DMS53 treated with DMSO at 0.1 percent for 48 hours (cell line): ENCODE results near the gene SGMS1.
"Not testable (repeated sequence)": the region's sequence is repeated elsewhere in the genome, so short reads cannot be mapped to it uniquely, and the experiment has no call there.

ENCODE experiments used
- DNase-seq: peaks from one replicate; lab custom pipeline; 2025; ENCODE audit not compliant: unreplicated experiment; lab: John Stamatoyannopoulos, UW

The SGMS1 gene

DNA sequence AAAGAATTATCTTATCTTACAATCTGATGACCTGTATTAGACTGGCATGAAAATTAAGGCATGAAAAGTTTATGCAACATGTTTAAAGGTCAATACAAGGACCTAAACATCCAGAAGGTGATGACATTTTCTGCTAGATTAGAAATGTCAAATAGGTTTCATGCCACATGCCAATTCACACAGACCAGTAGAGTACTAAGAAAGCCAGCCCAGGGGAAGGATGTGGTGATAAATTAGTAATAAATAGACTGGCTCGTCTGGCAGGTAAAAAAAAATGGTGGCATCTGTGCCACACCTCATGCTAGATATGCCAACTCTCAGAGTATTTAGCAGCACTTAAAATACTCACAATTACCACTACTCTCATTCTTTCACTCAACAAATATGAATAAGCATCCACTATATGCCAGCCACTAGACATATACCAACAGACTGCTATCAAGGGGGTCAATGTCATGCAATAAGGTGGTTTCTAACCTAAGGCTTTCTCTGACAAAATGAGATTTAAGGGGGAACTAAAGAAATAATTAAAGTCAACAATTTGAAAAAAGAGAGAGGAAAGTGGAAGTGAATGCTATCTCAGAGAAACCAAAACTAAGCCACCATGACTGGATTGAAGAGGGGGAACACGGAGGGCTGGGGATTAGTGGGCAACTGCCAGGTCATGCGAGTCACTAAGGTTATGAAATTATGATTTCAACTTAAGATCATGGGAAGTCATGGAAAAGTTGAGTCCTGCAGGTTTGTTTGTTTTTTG lies 83.5 kb downstream of the SGMS1 start:
- DNase-seq, result no peak

DNA sequence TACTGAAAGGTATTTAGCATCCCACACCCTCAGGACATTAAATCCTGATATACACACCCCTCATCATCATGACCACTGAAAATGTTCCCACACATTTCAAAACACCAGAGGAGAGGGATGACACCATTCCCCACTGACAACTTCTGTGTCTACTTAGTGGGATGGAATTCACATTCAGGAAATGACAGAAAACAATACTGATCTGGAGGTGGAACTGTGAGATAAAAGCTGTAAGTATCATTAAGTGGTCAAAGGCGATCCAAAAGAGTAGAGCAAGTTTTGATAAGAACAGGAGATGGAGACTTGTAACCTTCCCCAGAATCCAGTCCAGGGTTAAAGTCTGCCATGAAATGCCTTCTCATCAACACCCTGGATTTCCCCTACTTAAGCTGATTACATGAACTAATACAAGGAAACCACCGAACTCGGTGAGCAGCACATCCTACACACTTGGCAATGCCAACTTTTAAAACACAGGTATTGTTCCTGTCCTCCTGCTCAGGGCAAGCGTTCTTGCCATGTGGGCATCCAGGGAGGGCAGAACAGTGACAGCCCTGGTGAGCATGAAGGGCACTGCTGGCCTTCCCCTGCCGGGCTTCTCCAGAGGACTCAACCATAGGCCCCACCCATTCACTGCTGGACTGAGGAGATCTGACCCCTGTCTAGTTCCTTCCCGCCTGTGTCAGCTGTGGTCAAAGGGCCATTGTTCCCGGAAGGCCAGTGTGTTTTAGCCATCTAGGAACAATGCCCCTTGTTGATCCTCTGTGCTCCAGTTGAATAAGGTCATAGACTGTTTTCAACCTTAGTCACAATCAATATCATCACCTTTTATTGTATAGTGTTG lies 85.0 kb downstream of the SGMS1 start:
- DNase-seq, result no peak

DNA sequence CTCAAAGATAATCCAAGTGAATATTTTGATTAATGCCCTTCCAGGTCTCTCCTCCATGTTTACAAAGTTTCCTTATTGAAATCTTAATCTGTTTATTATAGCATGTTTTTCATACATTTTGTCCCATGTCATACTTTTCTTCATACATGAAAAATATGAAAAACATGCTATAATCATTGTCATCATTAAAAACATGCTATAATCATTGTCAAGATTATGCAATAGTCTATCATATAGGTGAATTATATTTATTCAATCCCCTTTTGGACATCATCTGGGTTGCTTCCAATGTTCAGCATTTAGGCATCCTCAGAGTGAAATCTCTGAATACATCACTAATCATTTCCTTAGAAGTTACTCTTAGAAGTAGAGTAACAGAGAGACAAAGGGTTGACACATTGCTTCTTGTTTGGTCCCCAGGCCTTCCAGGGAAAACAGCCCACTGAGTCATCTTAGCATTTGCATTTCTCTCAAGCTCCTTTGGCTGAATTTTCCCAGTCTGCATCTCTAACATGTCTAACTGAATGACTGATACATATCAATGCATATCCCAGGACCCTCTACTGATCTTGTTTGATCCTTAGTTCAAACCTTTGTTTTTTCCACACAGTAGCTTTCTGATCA lies 87.0 kb downstream of the SGMS1 start:
- DNase-seq, result no peak

DNA sequence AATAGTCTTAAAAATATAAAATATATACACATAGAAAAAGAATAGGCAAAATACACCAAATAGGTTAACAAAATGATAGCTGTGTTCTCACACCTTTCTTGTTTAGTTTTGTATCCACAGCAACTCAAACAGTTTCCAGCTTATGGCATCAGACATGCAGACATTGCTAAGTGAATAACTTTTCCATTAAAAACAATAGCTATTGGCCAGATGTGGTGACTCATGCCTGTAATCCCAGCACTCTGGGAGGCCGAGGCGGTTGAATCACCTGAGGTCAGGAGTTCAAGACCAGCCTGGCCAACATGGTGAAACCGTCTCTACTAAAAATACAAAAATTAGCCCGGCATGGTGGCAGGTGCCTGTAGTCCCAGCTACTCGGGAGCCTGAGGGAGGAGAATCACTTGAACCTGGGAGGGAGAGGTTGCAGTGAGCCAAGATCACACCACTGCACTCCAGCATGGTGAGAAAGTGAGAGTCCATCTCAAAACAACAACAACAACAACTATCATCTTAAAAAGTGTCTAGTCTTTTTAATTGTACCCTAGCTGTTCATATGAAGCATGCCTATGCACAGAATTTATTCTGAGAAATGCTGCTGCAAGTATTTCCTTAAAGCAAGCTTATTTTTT lies 88.9 kb downstream of the SGMS1 start:
- not testable (repeated sequence) for DNase-seq

DNA sequence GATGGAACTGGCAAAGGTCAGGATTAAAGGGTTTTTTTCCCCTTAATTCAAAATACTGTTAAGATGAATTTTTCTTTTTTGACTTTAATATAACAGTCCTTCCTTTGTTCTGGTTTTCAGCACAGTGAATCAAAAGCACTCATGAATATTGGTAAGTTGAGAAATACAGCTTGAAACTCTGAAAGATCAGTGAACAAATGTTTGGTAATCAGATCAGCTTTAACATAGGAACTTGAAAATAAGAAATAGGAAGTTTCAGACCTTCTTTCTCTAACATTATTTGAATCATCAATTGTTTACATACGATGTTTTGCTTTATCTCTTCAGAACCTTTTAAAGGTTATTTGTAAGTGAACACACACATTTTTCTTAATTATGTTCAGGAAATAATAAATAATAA lies 90.5 kb downstream of the SGMS1 start:
- no peak for DNase-seq

DNA sequence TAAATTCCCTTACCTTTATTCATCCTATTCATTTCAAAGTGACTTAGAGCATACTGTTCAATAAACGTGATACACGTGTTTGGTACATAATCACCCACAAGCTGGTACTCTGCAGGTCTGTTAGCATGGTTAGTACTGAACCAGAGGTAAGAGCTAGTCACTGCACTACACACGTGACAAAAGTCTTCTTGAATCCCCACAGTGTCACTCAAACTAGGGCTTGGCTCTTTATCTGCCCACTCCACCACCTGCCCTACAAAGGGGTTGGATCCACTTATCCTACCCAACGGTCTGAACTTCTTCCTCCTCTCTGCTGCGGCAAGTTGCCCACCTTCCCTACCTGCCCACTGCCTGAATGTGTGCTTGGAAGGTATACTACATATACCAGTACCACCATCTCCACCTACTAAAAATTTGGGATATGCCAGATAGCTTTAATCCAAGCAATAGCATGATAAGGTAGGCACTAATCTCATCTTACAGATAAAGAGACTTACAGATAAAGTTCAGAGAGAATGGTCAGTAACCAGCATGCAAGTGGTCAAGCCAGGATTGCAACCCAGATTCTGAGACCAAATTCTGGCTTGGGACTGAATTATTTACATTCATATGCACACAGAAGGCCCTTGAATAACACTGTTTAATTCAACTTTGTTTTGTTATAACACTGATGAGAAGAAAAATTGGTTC lies 92.2 kb downstream of the SGMS1 start:
- no peak for DNase-seq

DNA sequence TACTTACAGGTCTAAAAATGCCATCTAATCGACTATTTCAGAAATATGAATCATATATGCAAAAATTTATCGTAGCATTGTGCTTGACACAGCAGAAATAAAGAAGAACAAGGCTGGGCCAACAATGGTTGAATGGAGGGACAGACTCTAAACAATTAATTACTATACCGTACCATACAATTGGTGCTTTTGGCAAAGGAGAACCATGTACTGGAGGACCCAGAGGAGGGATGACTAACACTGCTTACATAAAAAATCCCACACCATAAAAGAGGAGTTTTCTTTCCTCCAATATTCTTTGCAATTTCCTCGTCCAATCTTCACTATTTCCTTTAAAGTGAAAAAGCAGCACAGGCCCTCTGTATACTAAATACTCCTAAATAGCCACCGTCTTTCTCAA lies 94.1 kb downstream of the SGMS1 start:
- no peak for DNase-seq

DNA sequence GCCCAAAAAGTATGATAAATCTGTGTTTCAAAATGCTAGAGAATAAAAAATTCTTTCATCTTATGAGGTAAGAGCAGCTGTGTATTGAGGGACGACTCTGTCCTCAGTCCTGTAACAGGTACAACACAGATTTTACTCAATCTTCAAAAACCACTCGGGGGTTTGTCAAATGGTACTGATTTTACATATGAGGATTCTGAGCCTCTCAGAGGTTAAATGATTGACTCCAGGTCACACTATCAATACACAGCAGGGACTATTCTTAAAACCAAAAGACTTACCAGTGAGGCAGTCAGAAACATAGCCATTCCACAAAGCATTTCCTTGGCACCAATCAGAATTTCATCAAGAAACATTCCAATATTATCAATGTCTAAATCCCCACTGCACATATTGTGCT lies 95.5 kb downstream of the SGMS1 start:
- DNase-seq, result no peak

DNA sequence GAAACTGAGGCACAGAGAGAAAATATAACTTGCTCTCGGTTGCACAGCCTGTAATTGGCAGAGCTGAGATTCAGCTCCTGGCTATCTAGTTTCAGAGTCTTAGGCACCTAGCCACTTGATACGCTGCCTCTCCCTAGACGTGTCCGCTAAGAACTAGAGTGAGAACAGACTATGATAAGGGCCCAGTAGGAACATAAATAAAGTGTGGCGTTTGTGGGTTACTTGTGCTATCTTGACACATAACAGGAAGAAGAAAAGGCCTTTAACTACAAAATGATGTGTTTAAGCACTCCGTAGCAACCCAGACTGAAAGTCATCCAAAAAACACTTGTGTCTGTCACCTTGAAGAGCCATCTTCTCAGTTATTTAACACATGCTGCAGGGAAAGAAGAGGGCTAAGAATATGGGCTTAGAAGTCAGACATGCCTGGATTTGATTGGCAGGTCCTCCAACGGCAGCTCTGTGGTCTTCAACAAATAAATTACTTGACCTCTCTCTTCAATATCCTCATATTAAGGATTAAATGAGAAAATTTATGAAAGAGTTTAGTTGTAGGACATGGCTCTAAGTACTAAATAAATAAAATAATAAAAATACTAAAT lies 96.2 kb downstream of the SGMS1 start:
- DNase-seq, result no peak

DNA sequence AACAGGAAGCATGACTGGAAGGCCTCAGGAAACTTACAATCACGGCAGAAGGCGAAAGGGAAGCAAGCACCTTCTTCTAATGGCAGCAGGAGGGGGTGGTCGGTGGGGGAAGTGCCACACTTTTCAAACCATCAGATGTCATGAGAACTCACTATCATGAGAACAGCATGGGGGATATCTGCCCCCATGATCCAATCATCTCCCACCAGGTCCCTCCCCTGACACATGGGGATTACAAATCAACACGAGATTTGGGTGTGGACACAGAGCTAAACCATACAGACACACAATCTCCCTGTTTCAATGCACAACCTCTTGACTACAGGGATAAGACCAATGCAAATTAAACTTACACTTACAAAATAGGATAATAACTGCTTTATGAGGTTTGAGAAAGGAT lies 97.6 kb downstream of the SGMS1 start:
- DNase-seq, result no peak

DNA sequence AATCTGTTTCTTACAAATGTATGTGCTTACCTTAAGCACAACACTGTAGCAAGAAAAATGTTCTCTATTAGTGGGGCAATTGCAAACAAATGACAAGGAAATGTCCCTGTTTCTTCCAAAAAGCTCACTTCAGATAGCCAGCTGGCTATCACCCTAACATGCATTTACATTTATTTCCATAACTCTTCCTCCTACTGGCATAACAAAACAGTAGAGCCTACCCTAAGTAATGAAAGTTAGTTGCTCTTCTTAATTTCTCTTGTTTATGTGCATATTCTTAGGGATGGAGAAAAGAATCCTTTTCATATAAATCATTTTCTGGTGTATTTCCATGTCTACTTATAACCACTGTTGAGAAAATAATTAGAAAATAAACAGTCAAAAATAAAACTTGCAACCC lies 100.4 kb downstream of the SGMS1 start:
- DNase-seq, result no peak

DNA sequence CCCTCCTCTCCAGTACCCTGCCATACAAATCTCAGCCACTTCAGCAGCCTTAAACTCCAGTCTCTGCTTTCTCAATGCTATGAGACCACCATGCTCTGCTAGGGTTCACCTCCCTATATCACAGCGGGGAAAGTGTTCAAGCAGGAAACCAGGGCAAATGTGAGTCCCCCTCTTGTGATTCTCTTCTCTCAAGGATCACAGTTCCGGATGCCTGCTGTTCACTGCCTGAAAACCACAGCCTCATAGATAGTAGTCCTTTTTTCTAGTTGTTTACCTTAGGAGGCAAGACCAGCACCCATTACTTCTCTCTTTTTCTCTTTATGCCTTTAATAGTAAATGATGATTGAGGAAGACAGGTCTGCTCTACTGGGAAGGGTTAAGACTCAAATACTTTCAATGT lies 100.8 kb downstream of the SGMS1 start:
- DNase-seq, result no peak

DNA sequence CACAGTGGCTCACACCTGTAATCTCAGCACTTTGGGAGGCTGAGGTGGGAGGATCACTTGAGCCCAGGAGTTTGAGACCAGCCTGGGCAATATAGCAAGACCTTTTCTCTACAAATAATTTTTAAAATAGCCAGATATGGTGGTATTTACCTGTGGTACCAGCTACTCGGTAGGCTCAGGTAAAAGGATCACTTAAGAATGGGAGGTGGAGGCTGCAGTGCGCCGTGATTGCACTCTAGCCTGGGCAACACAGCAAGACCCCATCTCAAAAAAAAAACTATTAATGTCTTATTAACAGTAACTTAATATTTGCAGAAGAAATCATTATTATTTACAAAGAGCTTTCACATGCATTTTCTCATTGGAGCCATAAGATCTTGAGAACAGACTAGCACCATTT lies 103.6 kb downstream of the SGMS1 start:
- no peak for DNase-seq

DNA sequence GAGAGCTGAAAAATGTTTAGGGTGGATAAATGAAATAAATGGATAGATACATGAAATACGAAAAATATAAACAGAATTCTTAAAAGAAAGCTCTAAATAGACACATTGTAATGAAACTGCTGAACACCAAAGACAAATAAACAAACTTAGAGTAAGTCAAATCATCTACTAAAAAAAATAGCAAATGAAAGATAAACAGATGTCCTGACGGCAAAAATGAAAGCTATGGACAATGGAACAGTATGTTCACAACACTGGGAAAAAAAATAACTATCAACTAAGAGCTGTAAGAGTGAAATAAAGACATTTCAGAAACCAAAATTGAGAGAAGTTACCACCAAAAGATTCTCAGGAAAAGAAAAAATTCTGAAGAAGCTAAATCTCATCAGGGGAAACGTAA lies 106.1 kb downstream of the SGMS1 start:
- DNase-seq, result no peak

DNA sequence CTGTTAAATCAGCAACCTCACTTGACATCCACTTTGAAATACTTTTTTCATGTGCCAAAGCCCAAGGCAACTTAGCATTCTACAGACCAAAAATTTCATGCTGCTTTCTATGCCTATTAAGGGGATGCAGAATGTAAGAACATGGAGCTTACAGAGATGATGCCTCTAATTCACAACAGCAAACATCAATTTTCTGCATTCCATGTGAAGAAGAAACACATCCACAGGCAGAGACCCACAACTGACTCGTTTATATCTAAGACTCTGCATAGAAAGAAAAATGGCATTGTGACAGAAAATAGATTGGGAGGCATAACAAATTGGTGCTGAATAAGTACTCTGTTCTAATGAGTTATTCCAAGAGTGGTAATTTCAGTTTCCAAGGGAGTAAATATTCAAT lies 107.6 kb downstream of the SGMS1 start:
- DNase-seq, result no peak

DNA sequence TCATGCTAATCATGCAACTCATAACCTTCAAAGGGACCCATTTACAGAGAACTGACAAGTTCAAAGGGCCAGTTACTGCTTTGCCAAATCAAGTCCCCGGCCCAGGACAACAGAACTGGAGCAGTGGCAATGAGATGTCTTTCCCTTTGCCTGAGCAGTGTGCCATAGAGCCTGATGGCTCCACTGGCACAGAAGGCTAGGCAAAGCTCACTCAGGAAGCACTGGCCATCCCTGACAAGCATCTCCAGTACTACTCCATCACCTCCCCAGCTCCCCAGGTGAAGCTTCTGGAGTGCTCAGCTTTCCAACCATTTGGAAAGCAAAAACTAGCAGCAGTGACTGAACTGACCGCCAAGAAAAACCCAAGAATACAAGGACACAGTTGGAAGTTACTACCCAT lies 108.3 kb downstream of the SGMS1 start:
- DNase-seq, result no peak

DNA sequence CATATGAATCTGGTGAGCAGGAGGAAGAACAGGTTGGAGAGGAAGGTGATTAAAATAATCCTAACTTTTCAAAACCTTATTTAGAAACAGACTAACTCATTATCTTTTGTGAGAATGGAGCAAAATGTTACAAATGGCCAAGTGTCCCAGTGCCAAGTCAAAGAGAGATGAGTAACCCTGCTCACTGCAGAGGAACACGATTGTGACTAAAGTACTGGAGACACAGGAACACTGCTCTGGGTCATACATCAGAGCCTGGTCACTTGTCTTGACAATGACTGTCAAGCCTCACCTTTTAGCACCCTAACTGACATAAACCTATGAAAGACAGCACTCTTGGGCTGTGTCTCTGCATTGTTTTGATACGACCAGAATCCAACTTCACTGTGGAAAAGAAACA lies 108.8 kb downstream of the SGMS1 start:
- no peak for DNase-seq

DNA sequence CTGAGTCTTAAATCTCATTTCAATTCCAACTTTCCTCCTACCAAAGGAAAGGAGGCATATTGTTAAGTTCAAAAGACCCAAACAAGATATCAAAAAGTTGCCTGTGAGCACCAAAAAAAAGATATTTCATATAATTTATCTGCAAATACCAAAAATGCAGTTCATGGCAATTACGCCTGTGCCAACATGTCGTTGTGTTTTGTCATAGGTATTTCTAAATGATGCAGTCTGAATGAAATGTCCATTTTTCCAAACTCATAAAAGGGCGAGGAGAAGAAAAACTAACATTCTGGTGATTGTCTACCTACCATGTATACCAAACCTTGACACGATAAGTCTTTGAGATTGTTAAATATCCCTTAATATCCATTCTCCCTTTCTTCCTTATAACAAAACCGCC lies 109.8 kb downstream of the SGMS1 start:
- no peak for DNase-seq

DNA sequence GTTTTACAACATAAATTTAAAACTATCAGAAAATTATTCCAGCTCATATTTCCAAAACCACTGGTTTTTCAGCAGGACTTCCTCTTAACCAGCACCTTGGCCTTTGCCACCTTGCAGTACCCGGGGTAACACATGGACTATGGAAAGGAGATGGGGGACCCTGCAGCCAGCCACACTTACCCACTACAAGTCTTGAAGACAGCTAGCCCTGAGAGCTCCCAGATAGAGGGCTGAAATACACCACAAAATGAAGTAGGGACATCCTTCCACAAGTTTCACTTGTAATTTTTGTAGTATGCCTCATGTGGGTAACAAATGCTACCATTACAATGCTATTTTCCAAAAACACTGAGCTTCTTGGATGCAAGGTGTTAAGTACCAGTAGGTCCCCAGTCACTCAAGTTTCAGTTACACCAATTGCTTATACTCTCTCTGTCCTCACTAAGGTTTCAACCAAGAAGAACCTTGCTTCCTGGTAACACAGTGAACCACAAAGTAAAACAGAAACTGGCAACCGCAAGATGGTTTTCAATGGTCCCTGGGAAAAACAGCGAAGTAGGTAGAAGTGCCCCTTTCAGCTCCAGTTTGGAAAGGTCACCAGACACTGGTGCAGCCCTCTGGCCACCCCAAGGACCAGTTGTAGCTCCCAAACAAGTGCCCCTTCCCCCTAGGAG lies 110.9 kb downstream of the SGMS1 start:
- DNase-seq, result no peak

DNA sequence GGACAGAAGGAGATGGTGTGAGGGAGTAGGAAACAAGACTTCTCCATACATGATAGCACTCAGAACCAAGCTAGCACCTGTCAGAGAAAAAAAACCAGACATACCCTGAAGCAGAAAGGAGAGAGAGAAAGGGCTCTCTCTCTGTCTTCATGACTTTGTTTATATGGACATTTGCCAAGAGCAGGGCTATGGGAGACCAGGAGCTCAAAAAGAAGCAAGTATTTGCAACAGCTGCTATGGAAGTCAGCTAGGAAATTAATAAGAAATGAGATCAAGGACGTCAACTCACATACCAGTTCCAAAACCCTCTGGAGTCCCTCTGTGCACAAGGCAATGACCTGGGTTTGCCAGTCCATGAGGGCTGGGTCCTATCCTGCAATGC lies 111.6 kb downstream of the SGMS1 start:
- DNase-seq, result no peak
